GM12878 (cell line): ENCODE measurements around the gene FARS2. TPM values are rescaled to one million over a fixed set of nuclear protein-coding genes. Genes with fewer than 3 reads are reported as not detected.
A peak's percentile ranks its signal among the peaks of the same experiment; 100 is the strongest.

Experiments used
- ATAC-seq: fragments of 200-7000 bp; cut with Tn5 transposase; 3 replicates; pipeline ENCODE4 v1.9.1; 2020; ENCODE audit warnings: mild to moderate bottlenecking, moderate library complexity
- BruUV-seq: library from RNA; stranded (reverse); fragments of 400-500 nt; replicated peaks from 2 replicates; lab custom pipeline; 2021; lab: Mats Ljungman, UMichigan
- CTCF ChIA-PET: fragments of 300-600 bp; sonication (Branson Sonifier 250); formaldehyde crosslinking; extraction: SDS; loops from one replicate; lab custom pipeline; 2021; ENCODE audit warnings: inconsistent platforms; lab: Yijun Ruan, JAX
- POLR2A ChIA-PET: fragments of 350-600 bp; formaldehyde crosslinking; extraction: SDS; loops from one replicate; lab custom pipeline; 2021; ENCODE audit warnings: inconsistent platforms; lab: Charles Lee
- RAD21 ChIA-PET: fragments of 300-600 bp; sonication (Branson Sonifier 250); formaldehyde crosslinking; loops from one replicate; lab custom pipeline; 2023; ENCODE audit warnings: antibody characterized with exemption; ENCODE audit not compliant: unreplicated experiment; lab: Charles Lee
- SMC1A ChIA-PET: fragments of 300-600 bp; sonication (Branson Sonifier 250); formaldehyde crosslinking; loops from one replicate; lab custom pipeline; 2023; ENCODE audit not compliant: unreplicated experiment, uncharacterized antibody; lab: Charles Lee
- DNase-seq: peaks from one replicate; pipeline ENCODE4 v3.0.0-alpha.2; 2011; ENCODE audit warnings: low read depth, low spot score
- FAIRE-seq: peaks from 3 replicates; lab custom pipeline; 2011; peaks lifted over from hg19 to GRCh38; lab: Jason Lieb, UNC
- H2AFZ ChIP-seq: 2 replicates; pipeline ENCODE4 v1.6.0; 2011; ENCODE audit warnings: low read depth, low read length, control low read depth; ENCODE audit not compliant: control insufficient read depth
- H3K27ac ChIP-seq: 2 replicates; pipeline ENCODE4 v1.5.1; 2011; ENCODE audit warnings: control low read depth; ENCODE audit not compliant: control insufficient read depth, insufficient read depth
- H3K27me3 ChIP-seq, 2 experiments: replicated peaks in 1 of 2; 2 replicates each; pipeline versions ENCODE4 v1.6.0 to v1.6.1; 2011; ENCODE audit warnings: low read length in 1 of 2; ENCODE audit not compliant: control insufficient read depth in 2 of 2, insufficient read depth in 2 of 2
- H3K36me3 ChIP-seq, 2 experiments: 2 replicates each; pipeline ENCODE4 v1.5.1; 2011; ENCODE audit warnings: low read length in 1 of 2; ENCODE audit not compliant: control insufficient read depth in 2 of 2, insufficient read depth in 2 of 2
- H3K4me1 ChIP-seq: 2 replicates; pipeline ENCODE4 v1.6.1; 2011; ENCODE audit warnings: mild to moderate bottlenecking, low read length, moderate library complexity, mixed read lengths; ENCODE audit not compliant: control insufficient read depth, insufficient read depth
- H3K4me2 ChIP-seq: 2 replicates; pipeline ENCODE4 v1.6.0; 2011; ENCODE audit warnings: control low read depth; ENCODE audit not compliant: control insufficient read depth, insufficient read depth
- H3K4me3 ChIP-seq: fragments of 200-600 bp; sonication (generic); 2 replicates; pipeline ENCODE4 v1.5.1; 2016
- H3K79me2 ChIP-seq: 2 replicates; pipeline ENCODE4 v1.6.0; 2011; ENCODE audit warnings: low read length; ENCODE audit not compliant: control insufficient read depth, insufficient read depth
- H3K9ac ChIP-seq: 2 replicates; pipeline ENCODE4 v1.8.0; 2011; ENCODE audit warnings: low read length, control low read depth, mixed read lengths; ENCODE audit not compliant: control insufficient read depth, insufficient read depth
- H3K9me3 ChIP-seq: replicated peaks from 3 replicates; pipeline ENCODE4 v1.5.1; 2011; ENCODE audit warnings: mild to moderate bottlenecking, low read length; ENCODE audit not compliant: control insufficient read depth, insufficient read depth
- H4K20me1 ChIP-seq: 2 replicates; pipeline ENCODE4 v1.6.0; 2011; ENCODE audit not compliant: control insufficient read depth, insufficient read depth
- MEF2A ChIP-seq: IDR thresholded peaks from 2 replicates; pipeline ENCODE4 v1.6.1; 2011; ENCODE audit warnings: low read depth, mild to moderate bottlenecking, low read length, moderate library complexity; ENCODE audit not compliant: insufficient read depth
- POLR2A ChIP-seq: IDR thresholded peaks from 2 replicates; pipeline ENCODE4 v1.6.1; 2011; ENCODE audit warnings: low read depth, mild to moderate bottlenecking, low read length
- RAD21 ChIP-seq: IDR thresholded peaks from 2 replicates; pipeline ENCODE4 v1.6.1; 2011; ENCODE audit warnings: mild to moderate bottlenecking, low read depth, low read length, moderate library complexity; ENCODE audit not compliant: insufficient read depth
- RBBP5 ChIP-seq: fragments of 200-600 bp; sonication (generic); conservative IDR thresholded peaks from 2 replicates; pipeline ENCODE4 v1.6.1; 2016
- RELA ChIP-seq: fragments of 450-650 bp; IDR thresholded peaks from 2 replicates; pipeline ENCODE4 v1.8.0; 2014; ENCODE audit warnings: borderline replicate concordance; ENCODE audit not compliant: partially characterized antibody
- STAT3 ChIP-seq: IDR thresholded peaks from 2 replicates; pipeline ENCODE4 v1.6.1; 2011; ENCODE audit warnings: low read depth, low read length, improper control_type of control experiment
- TAF1 ChIP-seq: IDR thresholded peaks from 2 replicates; pipeline ENCODE4 v1.6.1; 2011; ENCODE audit warnings: mild to moderate bottlenecking, low read depth, low read length, borderline replicate concordance
- YY1 ChIP-seq: IDR thresholded peaks from 2 replicates; pipeline ENCODE4 v1.6.1; 2011; ENCODE audit warnings: low read depth, mild to moderate bottlenecking, low read length
- ZNF384 ChIP-seq: IDR thresholded peaks from 2 replicates; pipeline ENCODE4 v1.6.1; 2012; ENCODE audit warnings: low read depth, mild to moderate bottlenecking, low read length, improper control_type of control experiment, borderline replicate concordance
- ZNF622 ChIP-seq: fragments of 450-650 bp; IDR thresholded peaks from 2 replicates; pipeline ENCODE4 v1.6.1; 2017; ENCODE audit warnings: mild to moderate bottlenecking, inconsistent platforms
- whole genome bisulfite sequencing: methylation state at CpG from one replicate; pipeline ENCODE4 v1.1.6; 2016; ENCODE audit warnings: low lambda C conversion rate; ENCODE audit not compliant: insufficient replicate concordance, insufficient coverage; ENCODE audit errors: missing lambda C conversion rate; 5-methylcytosine and 5-hydroxymethylcytosine counted together
- in situ Hi-C: fragments of 300-500 bp; cut with MboI; formaldehyde crosslinking; loops from 9 replicates; pipeline ENCODE4 v1.14.3; 2018; ENCODE audit warnings: mixed read lengths
- intact Hi-C: fragments of 100-400 bp; cut with micrococcal nuclease; formaldehyde crosslinking; loops from one replicate; pipeline ENCODE4 v1.14.2; 2022; ENCODE audit not compliant: unreplicated experiment
- polyA plus RNA-seq, 11 experiments: library from polyadenylated mRNA; depleted of rRNA in 4 of 11; unstranded in 6 of 11; stranded (reverse) in 5 of 11; fragments of >200 nt; fragmentation: Nextera tagmentation in 4 of 11; fragmentation: Illumina TruSeq in 1 of 11; extraction: Ambion mirVana in 4 of 11; extraction: Trizol in 1 of 11; gene quantifications; 1 replicate in 1 of 11; 2 replicates in 10 of 11; pipeline versions ENCODE4 v1.2.1 to v1.2.3, GENCODE V29; 2011 to 2016; ENCODE audit warnings: inconsistent platforms in 2 of 11, missing spikeins in 2 of 11, low read depth in 1 of 11
- total RNA-seq, 4 experiments: library from RNA; depleted of rRNA in 3 of 4; stranded (reverse); fragments of >200 nt in 3 of 4; fragmentation: Illumina TruSeq in 1 of 4; extraction: Trizol in 1 of 4; gene quantifications; 2 replicates each; pipeline versions ENCODE4 v1.2.1 to v1.2.3, GENCODE V29; 2013 to 2021
- TF ChIP-seq, protein P1 (sequence below): fragments of 450-650 bp; IDR thresholded peaks from 2 replicates; pipeline ENCODE4 v1.6.1; 2018; ENCODE audit warnings: borderline replicate concordance, mild to moderate bottlenecking; ENCODE audit not compliant: partially characterized antibody
- TF ChIP-seq, protein P2 (sequence below): fragments of 450-650 bp; IDR thresholded peaks from 2 replicates; pipeline ENCODE4 v1.6.1; 2017; ENCODE audit warnings: mild to moderate bottlenecking, moderate library complexity
- TF ChIP-seq, protein P3 (sequence below), 3 experiments: IDR thresholded peaks in 2 of 3; conservative IDR thresholded peaks in 1 of 3; 2 replicates each; pipeline ENCODE4 v1.5.1; 2011; ENCODE audit warnings: low read depth in 3 of 3, low read length in 3 of 3, mild to moderate bottlenecking in 3 of 3, control low read depth in 2 of 3, moderate library complexity in 2 of 3, inconsistent platforms in 1 of 3, mixed read lengths in 1 of 3; ENCODE audit not compliant: control insufficient read depth in 2 of 3, insufficient read depth in 1 of 3; ENCODE audit errors: extremely low read depth in 1 of 3
- TF ChIP-seq, protein P4 (sequence below): IDR thresholded peaks from 2 replicates; pipeline ENCODE4 v1.6.1; 2012; ENCODE audit warnings: low read depth, low read length, improper control_type of control experiment

FARS2 gene
- total and polyA plus RNA-seq, 10 of the 15 experiments (the other 5 are each of a cell fraction or from before 2014, with no cell fraction given) = 16.8 to 46.7 (median 25.6) TPM

DNA sequence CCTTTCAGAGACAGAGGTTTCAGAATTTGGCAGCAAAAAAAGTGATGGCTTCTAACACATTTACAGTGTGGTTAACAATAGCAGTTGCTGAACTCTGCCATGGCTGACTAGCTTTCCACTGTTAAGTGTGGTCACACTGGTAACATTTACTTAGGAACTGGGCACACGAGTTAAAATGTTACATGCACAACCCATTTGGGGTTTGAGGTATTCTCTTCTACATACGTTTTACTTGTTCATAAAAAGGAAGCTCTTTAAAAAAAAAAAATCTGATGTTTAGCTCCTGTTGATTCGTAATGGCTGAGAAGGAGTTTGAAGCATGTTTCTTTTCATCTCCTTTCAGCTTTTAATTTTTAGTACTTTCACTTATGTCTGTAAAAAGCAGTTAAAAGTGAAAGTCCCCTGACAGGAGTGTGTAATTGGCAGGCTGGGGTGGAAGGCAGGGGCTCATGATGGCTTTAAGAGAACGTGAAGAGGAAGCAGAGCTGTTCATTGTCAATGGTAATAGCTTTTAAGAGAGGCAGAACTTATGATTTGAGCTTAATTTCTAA, 245.9 kb downstream of the FARS2 start:
- Histone ChIP-seq H3K27me3 (no peaks in the 10 kb centered on the region), H3K9ac (peak overlapping the region; percentile 70), H3K27ac (peak overlapping the region; percentile 88), H3K36me3 (no peaks in the 10 kb centered on the region), H3K4me2 (peak overlapping the region; percentile 99), H2AFZ (peak overlapping the region; percentile 31), H3K79me2 (no peaks in the 10 kb centered on the region), H3K9me3 (no peaks in the 10 kb centered on the region), H4K20me1 (no peaks in the 10 kb centered on the region), H3K4me1 (peaks cover 26% of the 10 kb centered on the region), H3K4me3 (peak overlapping the region; percentile 60)
- SMC1A ChIA-PET = interaction anchor here (1.0 to 8.0 kb wide), 21 partner anchors 9 to 363 kb away, joined by 3 to 101 read pairs (median 5); no protein-coding TSS in a partner anchor
- CTCF ChIA-PET = interaction anchor here (0.5 to 6.1 kb wide), 16 partner anchors 9 to 1039 kb away, joined by 3 to 53 read pairs (median 4); no protein-coding TSS in a partner anchor
- POLR2A ChIA-PET = interaction anchor here (1.1 to 3.8 kb wide), 6 partner anchors 10 to 62 kb away, joined by 3 to 20 read pairs (median 7); no protein-coding TSS in a partner anchor
- peak; percentile 76 for FAIRE-seq
- BruUV-seq = no TSS peak
- peak; percentile 92 for DNase-seq
- WGBS = 0% methylated on average over 4 of the region's 4 CpGs
- RAD21 ChIA-PET = interaction anchor here (0.7 to 3.6 kb wide), 13 partner anchors 11 to 1039 kb away, joined by 3 to 42 read pairs (median 4); partner anchors contain the start of gene NRN1
- peak; percentile 94 for ATAC-seq
- in situ Hi-C loops (no loop called here), intact Hi-C loops (loop anchor here (1.0 to 5.0 kb wide), 3 partner anchors 21 to 60 kb away; no protein-coding TSS in a partner anchor)
- no peak for TF ChIP-seq POLR2A
- TF ChIP-seq, protein P1, sequence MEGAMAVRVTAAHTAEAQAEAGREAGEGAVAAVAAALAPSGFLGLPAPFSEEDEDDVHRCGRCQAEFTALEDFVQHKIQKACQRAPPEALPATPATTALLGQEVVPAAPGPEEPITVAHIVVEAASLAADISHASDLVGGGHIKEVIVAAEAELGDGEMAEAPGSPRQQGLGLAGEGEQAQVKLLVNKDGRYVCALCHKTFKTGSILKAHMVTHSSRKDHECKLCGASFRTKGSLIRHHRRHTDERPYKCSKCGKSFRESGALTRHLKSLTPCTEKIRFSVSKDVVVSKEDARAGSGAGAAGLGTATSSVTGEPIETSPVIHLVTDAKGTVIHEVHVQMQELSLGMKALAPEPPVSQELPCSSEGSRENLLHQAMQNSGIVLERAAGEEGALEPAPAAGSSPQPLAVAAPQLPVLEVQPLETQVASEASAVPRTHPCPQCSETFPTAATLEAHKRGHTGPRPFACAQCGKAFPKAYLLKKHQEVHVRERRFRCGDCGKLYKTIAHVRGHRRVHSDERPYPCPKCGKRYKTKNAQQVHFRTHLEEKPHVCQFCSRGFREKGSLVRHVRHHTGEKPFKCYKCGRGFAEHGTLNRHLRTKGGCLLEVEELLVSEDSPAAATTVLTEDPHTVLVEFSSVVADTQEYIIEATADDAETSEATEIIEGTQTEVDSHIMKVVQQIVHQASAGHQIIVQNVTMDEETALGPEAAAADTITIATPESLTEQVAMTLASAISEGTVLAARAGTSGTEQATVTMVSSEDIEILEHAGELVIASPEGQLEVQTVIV = no peak
- no peak for TF ChIP-seq ZNF622
- TF ChIP-seq, protein P2, sequence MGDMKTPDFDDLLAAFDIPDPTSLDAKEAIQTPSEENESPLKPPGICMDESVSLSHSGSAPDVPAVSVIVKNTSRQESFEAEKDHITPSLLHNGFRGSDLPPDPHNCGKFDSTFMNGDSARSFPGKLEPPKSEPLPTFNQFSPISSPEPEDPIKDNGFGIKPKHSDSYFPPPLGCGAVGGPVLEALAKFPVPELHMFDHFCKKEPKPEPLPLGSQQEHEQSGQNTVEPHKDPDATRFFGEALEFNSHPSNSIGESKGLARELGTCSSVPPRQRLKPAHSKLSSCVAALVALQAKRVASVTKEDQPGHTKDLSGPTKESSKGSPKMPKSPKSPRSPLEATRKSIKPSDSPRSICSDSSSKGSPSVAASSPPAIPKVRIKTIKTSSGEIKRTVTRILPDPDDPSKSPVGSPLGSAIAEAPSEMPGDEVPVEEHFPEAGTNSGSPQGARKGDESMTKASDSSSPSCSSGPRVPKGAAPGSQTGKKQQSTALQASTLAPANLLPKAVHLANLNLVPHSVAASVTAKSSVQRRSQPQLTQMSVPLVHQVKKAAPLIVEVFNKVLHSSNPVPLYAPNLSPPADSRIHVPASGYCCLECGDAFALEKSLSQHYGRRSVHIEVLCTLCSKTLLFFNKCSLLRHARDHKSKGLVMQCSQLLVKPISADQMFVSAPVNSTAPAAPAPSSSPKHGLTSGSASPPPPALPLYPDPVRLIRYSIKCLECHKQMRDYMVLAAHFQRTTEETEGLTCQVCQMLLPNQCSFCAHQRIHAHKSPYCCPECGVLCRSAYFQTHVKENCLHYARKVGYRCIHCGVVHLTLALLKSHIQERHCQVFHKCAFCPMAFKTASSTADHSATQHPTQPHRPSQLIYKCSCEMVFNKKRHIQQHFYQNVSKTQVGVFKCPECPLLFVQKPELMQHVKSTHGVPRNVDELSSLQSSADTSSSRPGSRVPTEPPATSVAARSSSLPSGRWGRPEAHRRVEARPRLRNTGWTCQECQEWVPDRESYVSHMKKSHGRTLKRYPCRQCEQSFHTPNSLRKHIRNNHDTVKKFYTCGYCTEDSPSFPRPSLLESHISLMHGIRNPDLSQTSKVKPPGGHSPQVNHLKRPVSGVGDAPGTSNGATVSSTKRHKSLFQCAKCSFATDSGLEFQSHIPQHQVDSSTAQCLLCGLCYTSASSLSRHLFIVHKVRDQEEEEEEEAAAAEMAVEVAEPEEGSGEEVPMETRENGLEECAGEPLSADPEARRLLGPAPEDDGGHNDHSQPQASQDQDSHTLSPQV = no peak
- TF ChIP-seq, protein P3, sequence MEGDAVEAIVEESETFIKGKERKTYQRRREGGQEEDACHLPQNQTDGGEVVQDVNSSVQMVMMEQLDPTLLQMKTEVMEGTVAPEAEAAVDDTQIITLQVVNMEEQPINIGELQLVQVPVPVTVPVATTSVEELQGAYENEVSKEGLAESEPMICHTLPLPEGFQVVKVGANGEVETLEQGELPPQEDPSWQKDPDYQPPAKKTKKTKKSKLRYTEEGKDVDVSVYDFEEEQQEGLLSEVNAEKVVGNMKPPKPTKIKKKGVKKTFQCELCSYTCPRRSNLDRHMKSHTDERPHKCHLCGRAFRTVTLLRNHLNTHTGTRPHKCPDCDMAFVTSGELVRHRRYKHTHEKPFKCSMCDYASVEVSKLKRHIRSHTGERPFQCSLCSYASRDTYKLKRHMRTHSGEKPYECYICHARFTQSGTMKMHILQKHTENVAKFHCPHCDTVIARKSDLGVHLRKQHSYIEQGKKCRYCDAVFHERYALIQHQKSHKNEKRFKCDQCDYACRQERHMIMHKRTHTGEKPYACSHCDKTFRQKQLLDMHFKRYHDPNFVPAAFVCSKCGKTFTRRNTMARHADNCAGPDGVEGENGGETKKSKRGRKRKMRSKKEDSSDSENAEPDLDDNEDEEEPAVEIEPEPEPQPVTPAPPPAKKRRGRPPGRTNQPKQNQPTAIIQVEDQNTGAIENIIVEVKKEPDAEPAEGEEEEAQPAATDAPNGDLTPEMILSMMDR (IDR thresholded peaks at IDR 0.05 in 2 of 3, conservative IDR thresholded peaks at IDR 0.05 in 1 of 3; ENCODE audit: control insufficient read depth in 2 of 3, extremely low read depth in 1 of 3, insufficient read depth in 1 of 3, low read depth in 3 of 3, low read length in 3 of 3) = no peak
- TF ChIP-seq RBBP5 = 0 out of 2 replicates have a peak, but pooled peaks have one; percentile 39
- no peak for TF ChIP-seq RELA
- no peak; the same call in 1 of the 2 replicates for TF ChIP-seq STAT3
- TF ChIP-seq, protein P4, sequence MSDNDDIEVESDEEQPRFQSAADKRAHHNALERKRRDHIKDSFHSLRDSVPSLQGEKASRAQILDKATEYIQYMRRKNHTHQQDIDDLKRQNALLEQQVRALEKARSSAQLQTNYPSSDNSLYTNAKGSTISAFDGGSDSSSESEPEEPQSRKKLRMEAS = no peak
- TF ChIP-seq RAD21 = no peak
- TF ChIP-seq MEF2A = 0 out of 2 replicates have a peak, but pooled peaks have one; percentile 3
- TF ChIP-seq YY1 = peak; percentile 36; the same call in 1 of the 2 replicates
- TF ChIP-seq TAF1 = peak; percentile 45; the same call in 1 of the 2 replicates
- TF ChIP-seq ZNF384 = no peak; the same call in 1 of the 2 replicates
